Measurements from ENCODE around the gene CYLD.

CYLD gene

GRCh38 chr16:50752471-50753235 is 10.8 kb downstream of the CYLD start:
- DNase-seq (ENCODE audit: extremely low read depth, low read depth), result no peak
- TF ChIP-seq, protein P1, sequence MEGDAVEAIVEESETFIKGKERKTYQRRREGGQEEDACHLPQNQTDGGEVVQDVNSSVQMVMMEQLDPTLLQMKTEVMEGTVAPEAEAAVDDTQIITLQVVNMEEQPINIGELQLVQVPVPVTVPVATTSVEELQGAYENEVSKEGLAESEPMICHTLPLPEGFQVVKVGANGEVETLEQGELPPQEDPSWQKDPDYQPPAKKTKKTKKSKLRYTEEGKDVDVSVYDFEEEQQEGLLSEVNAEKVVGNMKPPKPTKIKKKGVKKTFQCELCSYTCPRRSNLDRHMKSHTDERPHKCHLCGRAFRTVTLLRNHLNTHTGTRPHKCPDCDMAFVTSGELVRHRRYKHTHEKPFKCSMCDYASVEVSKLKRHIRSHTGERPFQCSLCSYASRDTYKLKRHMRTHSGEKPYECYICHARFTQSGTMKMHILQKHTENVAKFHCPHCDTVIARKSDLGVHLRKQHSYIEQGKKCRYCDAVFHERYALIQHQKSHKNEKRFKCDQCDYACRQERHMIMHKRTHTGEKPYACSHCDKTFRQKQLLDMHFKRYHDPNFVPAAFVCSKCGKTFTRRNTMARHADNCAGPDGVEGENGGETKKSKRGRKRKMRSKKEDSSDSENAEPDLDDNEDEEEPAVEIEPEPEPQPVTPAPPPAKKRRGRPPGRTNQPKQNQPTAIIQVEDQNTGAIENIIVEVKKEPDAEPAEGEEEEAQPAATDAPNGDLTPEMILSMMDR (IDR thresholded peaks at IDR 0.05; ENCODE audit: low read depth, low read length), result no peak

DNA sequence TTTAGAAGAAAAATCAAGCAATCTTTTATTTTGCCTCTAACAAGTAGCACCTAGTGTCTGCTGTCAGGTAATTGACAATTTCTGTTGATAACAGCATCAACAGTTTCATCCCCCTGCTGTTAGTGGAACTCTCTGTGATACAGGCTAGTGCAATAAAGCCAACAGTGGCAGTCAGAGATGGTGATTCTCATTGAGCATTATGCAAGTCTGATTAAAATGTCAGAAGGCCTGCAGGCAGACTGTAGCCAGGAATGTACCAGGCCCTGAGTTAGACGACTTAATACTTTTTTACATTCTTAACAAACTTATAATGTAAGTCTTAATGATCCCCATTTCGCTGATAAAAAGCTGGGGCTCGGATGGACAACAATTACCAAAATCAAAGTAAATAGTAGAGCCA is 14.6 kb downstream of the CYLD start:
- DNase-seq (ENCODE audit: extremely low read depth, low read depth), result no peak
- TF ChIP-seq, protein P1 (IDR thresholded peaks at IDR 0.05; ENCODE audit: low read depth, low read length), result no peak

DNA sequence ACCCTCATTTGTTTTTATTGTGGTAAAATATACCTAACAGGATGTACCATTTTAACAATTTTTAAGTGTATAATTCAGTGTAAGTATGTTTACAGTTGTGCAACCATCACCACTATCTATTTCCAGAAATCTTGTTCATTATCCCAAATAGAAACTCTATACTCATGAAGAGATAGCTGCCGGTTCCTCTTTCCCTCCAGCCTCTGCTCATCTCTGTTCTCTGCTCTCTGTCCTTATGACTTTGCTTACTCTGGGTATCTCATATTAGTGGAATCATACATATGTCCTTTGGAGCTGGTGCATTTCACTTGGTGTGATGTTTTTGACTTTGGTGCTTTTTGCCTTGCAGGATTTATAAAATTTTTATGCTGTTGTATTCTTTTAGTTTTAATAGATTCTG is 19.4 kb downstream of the CYLD start:
- TF ChIP-seq, protein P1 (IDR thresholded peaks at IDR 0.05; ENCODE audit: low read depth, low read length), result no peak
- DNase-seq (ENCODE audit: extremely low read depth, low read depth), result no peak

DNA sequence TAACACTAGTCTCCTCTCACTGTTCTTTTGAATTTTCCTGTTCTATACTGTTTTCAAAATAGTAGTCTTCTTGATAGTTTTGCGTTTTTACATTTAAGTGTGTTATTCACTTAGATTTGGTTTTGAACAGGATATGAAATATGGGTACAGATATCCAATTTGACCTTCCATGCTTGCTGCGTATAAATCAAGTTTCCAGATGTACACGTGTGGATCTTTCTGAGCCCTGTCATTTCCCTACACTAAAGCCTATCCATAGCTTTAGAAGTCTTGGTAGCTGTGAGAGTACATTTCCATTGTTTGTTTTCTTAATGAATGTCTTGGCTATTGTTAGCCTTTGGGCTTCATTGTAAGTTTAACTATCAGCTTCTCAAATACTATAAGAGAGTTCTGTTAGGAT is 20.4 kb downstream of the CYLD start:
- no peak for DNase-seq (ENCODE audit: extremely low read depth, low read depth)
- TF ChIP-seq, protein P1 (IDR thresholded peaks at IDR 0.05; ENCODE audit: low read depth, low read length), result no peak

DNA sequence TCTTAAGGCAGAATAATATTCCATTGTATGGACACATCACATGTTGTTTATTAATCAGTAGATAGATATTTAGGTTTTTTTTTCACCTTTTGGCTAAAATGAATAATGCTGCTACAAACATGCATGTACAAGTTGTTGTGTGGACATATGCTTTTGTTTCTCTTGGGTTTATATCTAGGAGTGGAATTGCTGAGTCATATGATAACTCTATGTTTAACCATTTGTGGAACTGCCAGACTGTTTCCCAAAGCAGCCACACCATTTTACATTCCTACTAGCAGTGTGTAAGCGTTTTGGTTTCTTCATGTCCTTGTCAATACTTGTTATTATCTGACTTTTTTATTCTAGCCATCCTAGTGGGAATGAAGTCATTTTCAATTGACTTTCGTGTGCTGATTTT is 21.3 kb downstream of the CYLD start:
- DNase-seq (ENCODE audit: extremely low read depth, low read depth), result no peak
- TF ChIP-seq, protein P1 (IDR thresholded peaks at IDR 0.05; ENCODE audit: low read depth, low read length), result no peak

DNA sequence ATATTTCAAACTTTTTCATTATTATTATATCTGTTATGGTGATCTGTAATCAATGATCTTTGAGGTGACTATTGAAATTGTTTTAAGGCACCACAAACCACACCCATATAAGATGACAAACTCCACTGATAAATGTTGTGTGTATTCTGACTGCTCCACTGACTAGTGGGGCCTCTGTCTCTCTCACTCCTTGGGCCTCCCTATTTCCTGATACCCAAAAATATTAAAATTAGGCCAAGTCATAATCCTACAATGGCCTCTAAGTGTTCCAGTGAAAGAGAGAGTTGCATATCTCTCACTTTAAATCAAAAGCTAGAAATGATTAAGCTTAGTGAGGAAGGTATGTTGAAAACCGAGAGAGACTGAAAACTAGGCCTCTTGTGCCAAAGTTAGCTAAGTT is 23.4 kb downstream of the CYLD start:
- TF ChIP-seq, protein P1 (IDR thresholded peaks at IDR 0.05; ENCODE audit: low read depth, low read length), result no peak
- DNase-seq (ENCODE audit: extremely low read depth, low read depth), result no peak

- TF ChIP-seq, protein P1 (IDR thresholded peaks at IDR 0.05; ENCODE audit: low read depth, low read length), result no peak
- DNase-seq (ENCODE audit: extremely low read depth, low read depth), result no peak
Observed at GRCh38 chr16:50765861-50766260, 24.0 kb downstream of the CYLD start.
